HL-60 (cell line): ENCODE data around the gene NAAA.
A peak's percentile ranks its signal among the peaks of the same experiment; 100 is the strongest.

ENCODE experiments used
- DNase-seq, 2 experiments: peaks; one replicate each; pipeline ENCODE4 v3.0.0-alpha.2; 2010 to 2020; ENCODE audit warnings: low read depth in 1 of 2, low spot score in 1 of 2
- H3K27ac ChIP-seq: fragments of 250-450 bp; sonication (Bioruptor Pico); replicated peaks from 2 replicates; pipeline ENCODE4 v1.5.1; 2020; ENCODE audit warnings: mild to moderate bottlenecking, moderate library complexity
- H3K27me3 ChIP-seq: fragments of 250-450 bp; sonication (Bioruptor Pico); 2 replicates; pipeline ENCODE4 v1.5.1; 2021; ENCODE audit warnings: mild to moderate bottlenecking, moderate library complexity; ENCODE audit not compliant: insufficient read depth, poor library complexity, severe bottlenecking
- H3K4me3 ChIP-seq: replicated peaks from 2 replicates; pipeline ENCODE4 v1.5.1; 2011; ENCODE audit warnings: mild to moderate bottlenecking, control low read depth, low read length; ENCODE audit not compliant: insufficient read depth
- CTCF ChIP-seq: IDR thresholded peaks from one replicate; pipeline ENCODE4 v1.5.1; 2011; ENCODE audit warnings: low read length, control low read depth, inconsistent platforms; ENCODE audit not compliant: insufficient read depth
- GABPA ChIP-seq: IDR thresholded peaks from 2 replicates; pipeline ENCODE4 v1.6.1; 2012; ENCODE audit warnings: low read depth
- POLR2AphosphoS5 ChIP-seq: IDR thresholded peaks from 2 replicates; pipeline ENCODE4 v1.6.1; 2012; ENCODE audit warnings: low read depth
- SPI1 ChIP-seq: IDR thresholded peaks from 2 replicates; pipeline ENCODE4 v1.6.1; 2012; ENCODE audit warnings: low read depth, mild to moderate bottlenecking, borderline replicate concordance
- TF ChIP-seq, protein P1 (sequence below): IDR thresholded peaks from 2 replicates; pipeline ENCODE4 v1.6.1; 2012; ENCODE audit warnings: low read depth; ENCODE audit not compliant: insufficient replicate concordance

NAAA gene

DNA sequence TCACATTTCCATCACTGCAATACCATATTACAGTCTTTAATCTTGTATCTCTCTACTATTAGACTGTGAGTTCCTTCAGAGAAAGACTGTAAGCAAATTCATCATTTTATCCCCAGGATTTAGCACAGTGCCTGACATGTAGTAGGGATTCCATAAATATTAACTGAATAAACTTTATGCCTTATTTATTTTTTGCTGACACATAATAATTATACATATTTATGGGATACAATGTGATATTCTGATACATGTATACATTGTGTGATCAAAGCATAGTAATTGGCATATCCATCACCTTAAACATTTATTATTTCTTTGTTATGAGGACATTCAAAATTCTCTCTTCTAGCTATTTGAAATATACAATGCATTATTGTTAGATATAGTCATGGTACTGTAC lies 42.3 kb downstream of the NAAA start:
- TF ChIP-seq SPI1: no peak
- Histone ChIP-seq H3K27me3 (no peaks in the 10 kb centered on the region), H3K27ac (no peak overlapping the region), H3K4me3 (no peak overlapping the region)
- DNase-seq: no peak

GRCh38 chr4:75895744-75896314 lies 45.0 kb downstream of the NAAA start:
- DNase-seq: peak in 1 of 2 experiments; percentile 21
- TF ChIP-seq GABPA: no peak
- TF ChIP-seq CTCF: peak; percentile 15
- no peak for TF ChIP-seq POLR2AphosphoS5
- TF ChIP-seq, protein P1, sequence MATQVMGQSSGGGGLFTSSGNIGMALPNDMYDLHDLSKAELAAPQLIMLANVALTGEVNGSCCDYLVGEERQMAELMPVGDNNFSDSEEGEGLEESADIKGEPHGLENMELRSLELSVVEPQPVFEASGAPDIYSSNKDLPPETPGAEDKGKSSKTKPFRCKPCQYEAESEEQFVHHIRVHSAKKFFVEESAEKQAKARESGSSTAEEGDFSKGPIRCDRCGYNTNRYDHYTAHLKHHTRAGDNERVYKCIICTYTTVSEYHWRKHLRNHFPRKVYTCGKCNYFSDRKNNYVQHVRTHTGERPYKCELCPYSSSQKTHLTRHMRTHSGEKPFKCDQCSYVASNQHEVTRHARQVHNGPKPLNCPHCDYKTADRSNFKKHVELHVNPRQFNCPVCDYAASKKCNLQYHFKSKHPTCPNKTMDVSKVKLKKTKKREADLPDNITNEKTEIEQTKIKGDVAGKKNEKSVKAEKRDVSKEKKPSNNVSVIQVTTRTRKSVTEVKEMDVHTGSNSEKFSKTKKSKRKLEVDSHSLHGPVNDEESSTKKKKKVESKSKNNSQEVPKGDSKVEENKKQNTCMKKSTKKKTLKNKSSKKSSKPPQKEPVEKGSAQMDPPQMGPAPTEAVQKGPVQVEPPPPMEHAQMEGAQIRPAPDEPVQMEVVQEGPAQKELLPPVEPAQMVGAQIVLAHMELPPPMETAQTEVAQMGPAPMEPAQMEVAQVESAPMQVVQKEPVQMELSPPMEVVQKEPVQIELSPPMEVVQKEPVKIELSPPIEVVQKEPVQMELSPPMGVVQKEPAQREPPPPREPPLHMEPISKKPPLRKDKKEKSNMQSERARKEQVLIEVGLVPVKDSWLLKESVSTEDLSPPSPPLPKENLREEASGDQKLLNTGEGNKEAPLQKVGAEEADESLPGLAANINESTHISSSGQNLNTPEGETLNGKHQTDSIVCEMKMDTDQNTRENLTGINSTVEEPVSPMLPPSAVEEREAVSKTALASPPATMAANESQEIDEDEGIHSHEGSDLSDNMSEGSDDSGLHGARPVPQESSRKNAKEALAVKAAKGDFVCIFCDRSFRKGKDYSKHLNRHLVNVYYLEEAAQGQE: no peak
- no peak for TF ChIP-seq SPI1
- H3K27me3 ChIP-seq: no peaks in the 10 kb centered on the region
- no peak overlapping the region for H3K27ac ChIP-seq
- no peak overlapping the region for H3K4me3 ChIP-seq

- no peak overlapping the region for H3K27ac ChIP-seq
- TF ChIP-seq CTCF (no peak), POLR2AphosphoS5 (no peak), SPI1 (no peak), GABPA (no peak)
- TF ChIP-seq, protein P1: no peak
- no peaks in the 10 kb centered on the region for H3K27me3 ChIP-seq
- no peak overlapping the region for H3K4me3 ChIP-seq
- no peak for DNase-seq
These were observed 48.3 kb downstream of the NAAA start for GRCh38 chr4:75892508-75892907.

- Histone ChIP-seq H3K4me3 (no peak overlapping the region), H3K27ac (no peak overlapping the region), H3K27me3 (no peaks in the 10 kb centered on the region)
- DNase-seq: no peak
- TF ChIP-seq SPI1: no peak
- TF ChIP-seq POLR2AphosphoS5: no peak
- TF ChIP-seq CTCF: no peak
- TF ChIP-seq, protein P1: no peak
- no peak for TF ChIP-seq GABPA
These were observed 49.2 kb downstream of the NAAA start for GRCh38 chr4:75891611-75892010.
